NCI-H345 treated with DMSO at 0.1 percent for 48 hours (cell line): Measurements from ENCODE around the gene TRIM14.
A peak's percentile ranks its signal among the peaks of the same experiment; 100 is the strongest.
"Not testable (repeated sequence)": the region's sequence is repeated elsewhere in the genome, so short reads cannot be mapped to it uniquely, and the experiment has no call there.

Source experiments
- DNase-seq: peaks from one replicate; lab custom pipeline; 2025; ENCODE audit not compliant: unreplicated experiment; lab: John Stamatoyannopoulos, UW

The TRIM14 gene

GRCh38 chr9:98054376-98054951 lies 64.6 kb downstream of the TRIM14 start:
- no peak for DNase-seq

- DNase-seq: no peak
These were observed 68.7 kb downstream of the TRIM14 start for GRCh38 chr9:98050351-98050750.

GRCh38 chr9:98049288-98050072 lies 69.5 kb downstream of the TRIM14 start:
- DNase-seq: no peak

- no peak for DNase-seq
These were observed 72.0 kb downstream of the TRIM14 start for GRCh38 chr9:98047002-98047401.

GRCh38 chr9:98046180-98046543 lies 72.9 kb downstream of the TRIM14 start:
- no peak for DNase-seq

GRCh38 chr9:98045234-98046179 lies 73.5 kb downstream of the TRIM14 start:
- no peak for DNase-seq

- DNase-seq: no peak
These were observed 75.1 kb downstream of the TRIM14 start for GRCh38 chr9:98043915-98044314.

GRCh38 chr9:98040212-98040611 lies 78.8 kb downstream of the TRIM14 start:
- no peak for DNase-seq

GRCh38 chr9:98039607-98040017 lies 79.4 kb downstream of the TRIM14 start:
- no peak for DNase-seq

GRCh38 chr9:98038958-98039357 lies 80.1 kb downstream of the TRIM14 start:
- no peak for DNase-seq

- DNase-seq: no peak
These were observed 81.7 kb downstream of the TRIM14 start for GRCh38 chr9:98037357-98037756.

- peak; percentile 36 for DNase-seq
These were observed 84.2 kb downstream of the TRIM14 start for GRCh38 chr9:98034593-98035546.

- no peak for DNase-seq
These were observed 87.1 kb downstream of the TRIM14 start for GRCh38 chr9:98031935-98032334.

GRCh38 chr9:98031169-98031568 lies 87.9 kb downstream of the TRIM14 start:
- DNase-seq: no peak

GRCh38 chr9:98024702-98025101 lies 94.3 kb downstream of the TRIM14 start:
- DNase-seq: peak; percentile 12

- no peak for DNase-seq
These were observed 96.6 kb downstream of the TRIM14 start for GRCh38 chr9:98022447-98022846.

- no peak for DNase-seq
These were observed 97.5 kb downstream of the TRIM14 start for GRCh38 chr9:98021306-98022040.

GRCh38 chr9:98020476-98021145 lies 98.4 kb downstream of the TRIM14 start:
- no peak for DNase-seq

- DNase-seq: not testable (repeated sequence)
These were observed 99.2 kb downstream of the TRIM14 start for GRCh38 chr9:98019869-98020268.
